HG02970 (cell line): ENCODE measurements around the gene RINT1.

Experiments
- ATAC-seq: cut with Tn5 transposase; IDR thresholded peaks from one replicate; pipeline ENCODE4 v1.9.1; 2021; ENCODE audit warnings: mild to moderate bottlenecking, moderate library complexity, moderate number of reproducible peaks; ENCODE audit not compliant: unreplicated experiment, low FRiP score

Gene RINT1

GRCh38 chr7:105530546-105530945 is 1.5 kb upstream of the RINT1 start:
- no peak for ATAC-seq

GRCh38 chr7:105532709-105533460 is 884 bp downstream of the RINT1 start:
- no peak for ATAC-seq

- no peak for ATAC-seq
Observed at GRCh38 chr7:105538339-105538738, 6.3 kb downstream of the RINT1 start.

DNA sequence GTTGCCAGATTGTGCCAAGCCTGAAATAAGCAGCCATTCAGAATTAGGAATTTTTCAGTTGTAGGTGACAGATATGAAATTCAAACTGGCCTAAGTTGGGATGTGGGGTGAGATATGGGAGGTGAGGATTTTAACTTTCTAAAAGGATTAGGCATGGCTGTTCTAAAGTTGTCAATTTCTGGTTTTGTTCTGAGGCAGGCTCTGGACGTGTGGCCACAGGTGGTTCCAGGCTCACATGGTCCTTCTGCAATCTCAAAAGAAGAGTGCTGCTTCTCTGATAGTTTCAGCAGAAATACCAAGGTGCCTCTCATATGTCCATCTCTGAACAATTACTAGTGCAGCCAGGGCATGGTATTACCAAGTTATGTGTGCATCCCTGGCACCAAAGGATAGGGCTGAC is 27.9 kb downstream of the RINT1 start:
- ATAC-seq = no peak

- ATAC-seq = no peak
Observed at GRCh38 chr7:105565190-105565589, 33.2 kb downstream of the RINT1 start.

GRCh38 chr7:105567024-105567423 is 35.0 kb downstream of the RINT1 start:
- ATAC-seq = no peak

DNA sequence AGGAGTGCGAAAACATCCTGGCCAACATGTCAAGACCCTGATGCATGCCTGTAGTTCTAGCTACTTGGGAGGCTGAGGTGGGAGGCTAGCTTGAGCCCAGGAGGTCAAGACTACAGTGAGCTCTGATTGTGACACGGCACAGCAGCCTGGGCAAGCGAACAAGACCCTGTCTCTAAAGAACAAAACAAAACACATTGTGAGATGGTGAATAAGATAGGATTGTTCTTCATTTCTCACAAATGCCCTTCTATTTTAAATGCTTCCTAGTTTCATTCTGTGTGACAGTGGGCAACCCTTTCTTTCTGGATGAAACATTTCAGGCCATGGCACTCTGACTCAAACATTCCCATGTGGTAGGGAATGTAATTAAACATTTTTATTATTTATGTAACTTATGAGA is 35.8 kb downstream of the RINT1 start:
- no peak for ATAC-seq

- ATAC-seq = no peak
Observed at GRCh38 chr7:105571891-105572290, 39.9 kb downstream of the RINT1 start.

DNA sequence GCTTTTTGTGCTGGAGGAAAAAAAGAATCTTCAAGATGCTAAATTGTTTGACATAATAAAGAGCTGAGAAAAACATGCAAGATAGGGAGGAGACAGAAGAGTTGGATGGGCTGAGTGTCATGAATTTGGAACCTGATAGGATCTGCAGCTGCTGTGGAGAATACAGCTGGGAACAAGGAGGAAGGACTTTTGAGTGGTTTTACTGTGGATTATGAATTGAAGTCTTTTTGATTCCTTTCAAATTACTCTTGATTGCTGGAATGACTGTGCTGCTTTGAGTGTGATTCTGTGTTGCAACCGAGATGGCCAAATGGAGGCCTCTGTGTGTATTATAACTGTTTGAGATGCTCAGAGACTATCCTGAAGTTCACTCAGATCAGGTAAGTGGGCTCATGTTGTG is 45.2 kb downstream of the RINT1 start:
- ATAC-seq = no peak

DNA sequence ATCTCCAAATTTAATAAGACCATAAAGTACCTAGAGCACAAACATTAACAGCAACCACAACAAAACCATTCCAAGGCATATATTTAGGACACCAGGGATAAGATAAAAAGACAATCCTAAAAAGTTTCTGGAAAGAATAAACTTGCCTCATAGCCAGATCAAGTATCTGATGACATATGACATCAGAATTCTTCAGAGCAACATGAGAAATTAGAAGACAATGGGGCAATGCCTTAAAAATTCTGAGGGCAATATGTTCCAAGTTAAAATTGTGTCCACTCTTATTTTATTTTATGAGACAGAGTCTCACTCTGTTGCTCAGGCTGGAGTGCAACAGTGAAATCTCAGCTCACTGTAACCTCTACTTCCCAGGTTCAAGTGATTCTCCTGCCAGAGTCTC is 46.5 kb downstream of the RINT1 start:
- ATAC-seq = no peak

- no peak for ATAC-seq
Observed at GRCh38 chr7:105580022-105580740, 48.2 kb downstream of the RINT1 start.

- ATAC-seq = peak; percentile 78
Observed at GRCh38 chr7:105581066-105581811, 49.2 kb downstream of the RINT1 start, which contains the start of gene EFCAB10. EFCAB10 (minus strand) TSS chr7:105581493; CDS start chr7:105581463, 30 bp downstream.

GRCh38 chr7:105583061-105583460 is 51.1 kb downstream of the RINT1 start:
- no peak for ATAC-seq

- no peak for ATAC-seq
Observed at GRCh38 chr7:105584165-105584564, 52.2 kb downstream of the RINT1 start.

DNA sequence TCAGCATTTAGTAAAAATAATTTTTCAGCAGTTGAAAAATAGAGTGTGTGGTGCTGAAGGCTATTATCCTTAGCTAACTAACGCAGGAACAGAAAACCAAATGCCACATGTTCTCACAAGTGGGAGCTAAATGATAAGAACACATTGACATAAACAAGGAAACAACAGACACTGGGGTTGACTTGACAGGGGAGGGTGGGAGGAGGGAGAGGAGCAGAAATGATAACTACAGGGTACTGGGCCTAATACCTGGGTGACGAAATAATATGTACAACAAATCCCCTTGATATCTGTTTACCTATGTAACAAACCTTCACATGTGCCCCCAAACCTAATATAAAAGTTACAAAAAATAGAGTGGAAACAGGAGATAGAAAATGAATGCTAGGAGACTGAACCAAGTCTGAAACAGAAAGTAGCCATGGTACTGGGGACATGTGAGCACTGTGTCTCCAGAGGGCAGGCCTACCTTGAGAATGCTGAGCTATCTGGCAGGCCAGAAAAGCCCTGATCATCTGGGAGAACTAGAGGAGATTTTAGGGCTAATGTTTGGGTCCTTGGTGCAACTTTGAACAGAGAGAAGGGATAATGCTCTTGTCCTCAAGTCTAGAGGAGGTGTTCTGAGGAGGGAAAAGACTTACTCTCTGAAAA is 54.0 kb downstream of the RINT1 start:
- ATAC-seq = no peak

GRCh38 chr7:105587909-105588635 is 56.1 kb downstream of the RINT1 start:
- ATAC-seq = no peak

- no peak for ATAC-seq
Observed at GRCh38 chr7:105589356-105590077, 57.5 kb downstream of the RINT1 start.

GRCh38 chr7:105590793-105591192 is 58.8 kb downstream of the RINT1 start:
- ATAC-seq = no peak

GRCh38 chr7:105591522-105591921 is 59.5 kb downstream of the RINT1 start:
- no peak for ATAC-seq
